OCI-LY3 (cell line): ENCODE measurements around the gene SMAD7.

Experiments used
- CTCF ChIP-seq: fragments of 200-600, 300-600 bp; sonication (generic); IDR thresholded peaks from 2 replicates; pipeline ENCODE4 v1.5.1; 2014; ENCODE audit warnings: antibody characterized with exemption, low read length, low read depth
- EZH2phosphoT487 ChIP-seq: fragments of 200-600 bp; shearing (Covaris generic); IDR thresholded peaks from 2 replicates; pipeline ENCODE4 v1.6.1; 2018; ENCODE audit warnings: antibody characterized with exemption, mixed run types, low read depth

- no peak for TF ChIP-seq CTCF
- TF ChIP-seq EZH2phosphoT487 = no peak
These were observed 17.0 kb downstream of the SMAD7 start for GRCh38 chr18:48933578-48934414.
